OCI-LY3 (cell line): ENCODE measurements around the gene IPO11.

Experiments
- H2AFZ ChIP-seq: fragments of 200-600, 300-600 bp; shearing (Covaris generic); 2 replicates; pipeline ENCODE4 v1.6.0; 2014; ENCODE audit warnings: antibody characterized with exemption, low read depth, low read length
- H3K27ac ChIP-seq: fragments of 200-600, 300-600 bp; sonication (generic); 2 replicates; pipeline ENCODE4 v1.5.1; 2014; ENCODE audit warnings: mild to moderate bottlenecking, low read length, moderate library complexity, mixed read lengths
- H3K27me3 ChIP-seq: fragments of 200-600, 300-600 bp; sonication (generic); 2 replicates; pipeline ENCODE4 v1.6.1; 2014; ENCODE audit warnings: low read depth, low read length, mixed read lengths
- H3K36me3 ChIP-seq: fragments of 200-600, 300-600 bp; sonication (generic); replicated peaks from 2 replicates; pipeline ENCODE3; 2014; ENCODE audit warnings: low read depth, low read length, mixed read lengths
- H3K4me1 ChIP-seq: fragments of 300-600, 200-600 bp; sonication (generic); 2 replicates; pipeline ENCODE4 v1.6.1; 2014; ENCODE audit warnings: low read length, mixed read lengths
- H3K4me2 ChIP-seq: fragments of 200-600, 300-600 bp; sonication (generic); 2 replicates; pipeline ENCODE4 v1.6.1; 2014; ENCODE audit warnings: low read length, mixed read lengths
- H3K4me3 ChIP-seq: fragments of 300-600, 200-600 bp; sonication (generic); 2 replicates; pipeline ENCODE4 v1.5.1; 2014; ENCODE audit warnings: antibody characterized with exemption, mild to moderate bottlenecking, low read length, moderate library complexity
- H3K79me2 ChIP-seq: fragments of 300-600, 200-600 bp; shearing (Covaris generic); 2 replicates; pipeline ENCODE4 v1.6.1; 2014; ENCODE audit warnings: mild to moderate bottlenecking, low read length, mixed read lengths
- H3K9ac ChIP-seq: fragments of 300-600, 200-600 bp; shearing (Covaris generic); 2 replicates; pipeline ENCODE4 v1.6.0; 2014; ENCODE audit warnings: mild to moderate bottlenecking, low read length, moderate library complexity
- H3K9me3 ChIP-seq: fragments of 200-600, 300-600 bp; shearing (Covaris generic); 2 replicates; pipeline ENCODE4 v1.6.1; 2014; ENCODE audit warnings: low read length, mixed read lengths; ENCODE audit not compliant: insufficient read depth
- H4K20me1 ChIP-seq: fragments of 200-600, 300-600 bp; sonication (generic); 2 replicates; pipeline ENCODE4 v1.6.1; 2016; ENCODE audit warnings: low read length, mixed read lengths; ENCODE audit not compliant: insufficient read depth
- EZH2phosphoT487 ChIP-seq: fragments of 200-600 bp; shearing (Covaris generic); IDR thresholded peaks from 2 replicates; pipeline ENCODE4 v1.6.1; 2018; ENCODE audit warnings: antibody characterized with exemption, mixed run types, low read depth
- TF ChIP-seq, protein P1 (sequence below): fragments of 200-600, 300-600 bp; sonication (generic); IDR thresholded peaks from 2 replicates; pipeline ENCODE4 v1.5.1; 2014; ENCODE audit warnings: antibody characterized with exemption, low read length, low read depth

The IPO11 gene

DNA sequence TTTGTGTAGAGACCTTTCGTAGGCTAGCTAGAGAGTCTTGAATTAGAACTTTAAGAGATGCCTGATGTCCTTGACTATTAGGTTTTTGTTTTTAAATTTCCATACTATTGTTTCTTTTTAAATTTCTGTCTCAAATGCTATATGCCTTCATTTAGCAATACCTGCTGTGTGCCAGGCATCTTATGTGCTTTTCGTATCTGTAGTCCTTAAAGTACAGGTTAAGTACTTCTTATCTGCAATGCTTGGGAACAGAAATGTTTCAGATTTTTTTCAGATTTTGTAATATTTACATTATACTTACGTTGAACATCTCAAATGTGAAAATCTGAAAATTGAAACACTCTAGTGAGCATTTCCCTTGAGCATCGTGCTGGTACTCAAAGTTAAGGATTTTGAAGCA is 49.0 kb downstream of the IPO11 start:
- Histone ChIP-seq H2AFZ (no peak overlapping the region), H3K27ac (no peak overlapping the region), H3K79me2 (peaks cover 14% of the 10 kb centered on the region), H4K20me1 (no peaks in the 10 kb centered on the region), H3K4me3 (no peak overlapping the region), H3K36me3 (no peaks in the 10 kb centered on the region), H3K27me3 (no peaks in the 10 kb centered on the region), H3K4me1 (peaks cover 8% of the 10 kb centered on the region), H3K9ac (no peak overlapping the region), H3K9me3 (no peaks in the 10 kb centered on the region), H3K4me2 (no peak overlapping the region)
- TF ChIP-seq, protein P1, sequence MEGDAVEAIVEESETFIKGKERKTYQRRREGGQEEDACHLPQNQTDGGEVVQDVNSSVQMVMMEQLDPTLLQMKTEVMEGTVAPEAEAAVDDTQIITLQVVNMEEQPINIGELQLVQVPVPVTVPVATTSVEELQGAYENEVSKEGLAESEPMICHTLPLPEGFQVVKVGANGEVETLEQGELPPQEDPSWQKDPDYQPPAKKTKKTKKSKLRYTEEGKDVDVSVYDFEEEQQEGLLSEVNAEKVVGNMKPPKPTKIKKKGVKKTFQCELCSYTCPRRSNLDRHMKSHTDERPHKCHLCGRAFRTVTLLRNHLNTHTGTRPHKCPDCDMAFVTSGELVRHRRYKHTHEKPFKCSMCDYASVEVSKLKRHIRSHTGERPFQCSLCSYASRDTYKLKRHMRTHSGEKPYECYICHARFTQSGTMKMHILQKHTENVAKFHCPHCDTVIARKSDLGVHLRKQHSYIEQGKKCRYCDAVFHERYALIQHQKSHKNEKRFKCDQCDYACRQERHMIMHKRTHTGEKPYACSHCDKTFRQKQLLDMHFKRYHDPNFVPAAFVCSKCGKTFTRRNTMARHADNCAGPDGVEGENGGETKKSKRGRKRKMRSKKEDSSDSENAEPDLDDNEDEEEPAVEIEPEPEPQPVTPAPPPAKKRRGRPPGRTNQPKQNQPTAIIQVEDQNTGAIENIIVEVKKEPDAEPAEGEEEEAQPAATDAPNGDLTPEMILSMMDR = no peak
- TF ChIP-seq EZH2phosphoT487 = no peak

DNA sequence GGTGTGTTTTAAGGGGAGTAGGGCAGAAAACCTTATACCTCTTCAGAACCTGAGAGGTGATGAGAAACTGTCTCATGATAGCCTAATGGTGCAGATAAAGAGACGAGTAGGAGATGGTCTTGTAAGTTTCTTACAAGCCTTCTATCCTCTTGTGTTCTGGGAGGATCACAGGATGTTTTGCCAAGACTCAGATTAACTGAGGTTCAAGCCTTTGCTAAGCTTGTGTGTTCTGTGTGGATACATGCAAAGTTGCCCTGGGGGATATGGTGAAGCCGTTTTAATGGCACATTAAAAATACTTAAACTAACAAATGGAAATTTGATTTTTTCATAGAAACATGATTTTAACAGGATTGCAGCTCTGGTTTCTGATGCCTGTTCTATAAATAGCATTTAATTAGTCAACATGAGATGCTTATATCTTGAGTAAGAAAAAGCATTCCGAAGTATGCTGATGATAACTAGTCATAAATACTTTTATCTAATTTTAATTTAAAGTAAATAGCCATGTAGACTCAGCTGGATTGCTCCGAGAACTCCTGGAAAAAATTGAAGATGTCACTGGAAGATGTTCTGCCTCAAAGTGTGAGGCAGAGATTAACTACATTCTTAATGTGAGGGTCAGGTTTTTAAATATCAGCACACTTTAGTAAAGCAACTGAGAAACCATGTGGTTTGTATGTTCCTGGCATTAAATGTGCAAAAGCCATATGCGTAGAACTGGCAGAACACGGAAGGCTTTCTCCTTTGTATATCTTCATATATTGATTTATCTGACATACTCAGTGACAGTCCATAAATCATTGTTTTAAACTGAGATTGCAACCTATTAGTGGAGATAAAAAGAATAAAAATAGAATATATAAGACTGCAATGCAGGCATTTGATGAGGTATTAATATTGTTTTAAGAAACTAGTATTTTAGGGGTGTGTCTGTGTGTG is 53.7 kb downstream of the IPO11 start:
- Histone ChIP-seq H3K4me2 (no peak overlapping the region), H3K9ac (no peak overlapping the region), H3K27me3 (no peaks in the 10 kb centered on the region), H3K27ac (no peak overlapping the region), H3K4me1 (peaks cover under 1% of the 10 kb centered on the region; the same call in 1 of the 2 replicates), H3K79me2 (peaks cover 8% of the 10 kb centered on the region), H3K4me3 (no peak overlapping the region), H4K20me1 (no peaks in the 10 kb centered on the region), H2AFZ (no peak overlapping the region), H3K9me3 (no peaks in the 10 kb centered on the region), H3K36me3 (peaks cover 7% of the 10 kb centered on the region)
- no peak for TF ChIP-seq EZH2phosphoT487
- TF ChIP-seq, protein P1 = no peak

DNA sequence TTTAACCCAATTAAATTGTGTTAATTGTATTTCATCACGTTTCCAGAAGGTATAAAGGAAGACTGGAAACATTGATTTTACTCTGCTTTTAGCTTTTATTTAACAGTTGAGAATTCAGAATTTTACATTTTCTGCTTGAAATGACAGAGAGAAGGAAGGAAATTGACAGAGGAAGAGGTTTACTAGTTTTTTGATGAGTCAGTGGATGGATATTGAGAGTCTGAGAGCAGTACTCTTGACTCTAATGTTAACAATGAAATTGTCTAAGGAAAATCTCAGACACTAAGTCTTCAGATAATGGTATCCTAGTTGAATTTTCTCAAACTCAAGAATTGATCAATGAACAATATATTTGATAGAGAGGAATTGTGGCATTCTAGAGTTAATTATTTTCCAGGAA is 60.6 kb downstream of the IPO11 start:
- Histone ChIP-seq H3K4me2 (no peak overlapping the region), H3K9me3 (no peaks in the 10 kb centered on the region), H3K27ac (no peak overlapping the region), H3K79me2 (no peaks in the 10 kb centered on the region), H3K4me1 (no peaks in the 10 kb centered on the region), H4K20me1 (no peaks in the 10 kb centered on the region), H3K4me3 (no peak overlapping the region), H2AFZ (no peak overlapping the region), H3K9ac (no peak overlapping the region), H3K27me3 (no peaks in the 10 kb centered on the region), H3K36me3 (peaks cover 4% of the 10 kb centered on the region)
- no peak for TF ChIP-seq EZH2phosphoT487
- TF ChIP-seq, protein P1 = no peak

DNA sequence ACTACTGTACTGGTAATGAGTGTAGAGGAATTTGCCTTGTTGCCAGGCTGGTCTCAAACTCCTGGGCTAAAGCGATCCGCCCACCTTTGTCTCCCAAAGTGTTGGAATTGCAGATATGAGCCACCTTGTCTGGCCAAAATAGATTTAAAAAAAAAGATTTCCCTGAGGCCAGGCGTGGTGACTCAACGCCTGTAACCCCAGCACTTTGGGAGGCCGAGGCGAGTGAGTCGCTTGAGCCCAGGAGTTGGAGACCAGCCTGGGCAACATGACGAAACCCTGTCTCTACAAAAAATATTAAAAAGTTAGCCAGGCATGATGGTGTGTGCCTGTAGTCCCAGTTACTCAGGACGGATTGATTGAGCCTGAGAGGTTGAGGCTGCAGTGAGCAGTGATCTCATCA is 62.5 kb downstream of the IPO11 start:
- Histone ChIP-seq H3K27me3 (no peaks in the 10 kb centered on the region), H3K27ac (no peak overlapping the region), H3K4me3 (no peak overlapping the region), H2AFZ (no peak overlapping the region), H3K4me1 (no peaks in the 10 kb centered on the region), H3K4me2 (no peak overlapping the region), H4K20me1 (no peaks in the 10 kb centered on the region), H3K79me2 (no peaks in the 10 kb centered on the region), H3K36me3 (peaks cover under 1% of the 10 kb centered on the region), H3K9ac (no peak overlapping the region), H3K9me3 (no peaks in the 10 kb centered on the region)
- TF ChIP-seq EZH2phosphoT487 = no peak
- TF ChIP-seq, protein P1 = no peak
